HTR-8/SVneo (cell line): ENCODE data around the gene SVBP.
"Not testable (repeated sequence)": the region's sequence is repeated elsewhere in the genome, so short reads cannot be mapped to it uniquely, and the experiment has no call there.

Source experiments
- DNase-seq: peaks from one replicate; pipeline ENCODE4 v3.0.0; 2011; ENCODE audit warnings: low spot score, mixed read lengths; ENCODE audit not compliant: insufficient read length
- FAIRE-seq: peaks from 2 replicates; lab custom pipeline; 2011; peaks lifted over from hg19 to GRCh38; lab: Jason Lieb, UNC

The SVBP gene

DNA sequence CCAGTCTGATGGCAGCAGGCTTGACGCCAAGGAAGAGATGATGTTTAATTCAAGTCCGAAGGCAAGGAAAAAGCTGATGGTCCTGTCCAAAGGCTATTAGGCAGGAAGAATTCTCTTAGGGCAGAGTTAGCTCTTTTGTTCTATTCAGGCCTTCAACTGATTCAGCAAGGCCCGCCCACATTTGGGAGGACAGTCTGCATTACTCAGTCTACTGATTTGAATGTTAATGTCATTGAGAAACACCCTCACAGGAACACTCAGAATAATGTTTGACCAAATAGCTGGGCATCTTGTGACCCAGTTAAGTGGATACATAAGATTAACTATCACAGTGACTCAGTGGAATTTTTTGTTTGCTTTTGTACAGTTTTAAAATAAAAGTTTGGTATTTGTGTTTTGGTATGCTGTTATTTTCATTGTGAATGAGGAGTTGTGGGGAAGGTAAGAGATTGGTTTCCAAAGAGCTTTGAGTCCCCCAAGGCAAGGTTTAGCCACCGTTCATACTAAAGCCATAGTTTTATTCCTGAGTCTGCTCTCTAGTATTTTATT, 27.5 kb upstream of the SVBP start:
- DNase-seq (no peak), FAIRE-seq (no peak)

DNA sequence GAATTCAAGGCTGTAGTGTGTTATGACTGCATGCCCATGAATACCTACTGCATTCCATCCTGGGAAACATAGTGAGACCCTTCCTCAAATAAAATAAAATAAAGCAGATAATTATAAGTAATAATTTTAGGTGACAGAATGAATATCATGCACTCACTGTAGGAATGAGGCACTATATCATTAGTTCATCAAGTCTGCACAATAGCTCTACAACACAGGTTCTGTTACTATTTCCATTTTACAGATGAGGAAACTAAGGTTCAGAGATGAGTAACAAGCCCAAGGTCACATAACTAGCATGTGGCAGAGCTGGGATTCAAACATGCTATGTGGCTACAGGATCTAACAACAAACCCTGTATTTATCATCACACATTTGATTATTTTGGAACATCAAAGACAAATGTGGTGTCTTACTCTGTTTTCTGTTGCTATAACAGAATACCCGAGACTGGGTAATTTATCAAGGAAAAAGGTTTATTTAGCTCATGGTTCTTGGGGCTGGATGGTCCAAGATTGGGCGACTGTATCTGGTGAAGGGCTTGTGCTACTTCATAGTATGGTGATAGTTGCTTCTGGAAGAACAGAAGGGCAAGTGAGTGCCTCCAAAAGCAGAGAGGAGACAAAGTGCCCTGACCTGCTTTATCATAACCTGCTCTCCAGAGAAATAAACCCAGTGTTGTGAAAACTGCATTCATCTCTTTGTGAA, 24.4 kb upstream of the SVBP start:
- DNase-seq = no peak

DNA sequence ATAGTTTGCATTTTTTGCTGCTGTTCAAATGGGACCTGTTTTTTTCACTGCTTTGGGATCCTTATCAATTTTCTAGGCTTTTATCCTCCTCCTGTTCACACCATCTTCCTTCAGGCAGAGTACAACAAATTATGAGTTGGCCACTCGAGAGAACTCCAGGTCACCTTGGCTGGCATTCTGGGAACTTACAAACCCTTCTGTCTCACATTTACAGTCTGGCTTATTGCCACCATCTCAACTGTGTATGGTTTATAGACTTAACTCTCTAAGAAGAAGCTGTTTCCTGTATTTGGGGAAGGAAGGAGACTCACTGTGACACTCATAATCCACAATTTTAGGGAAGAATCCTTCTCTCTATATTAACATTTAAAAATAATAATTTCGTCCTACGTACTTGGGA, 23.8 kb upstream of the SVBP start:
- FAIRE-seq = no peak
- DNase-seq = no peak

More for the DNA sequence above, 24.4 kb upstream of the SVBP start:
- FAIRE-seq = no peak

DNA sequence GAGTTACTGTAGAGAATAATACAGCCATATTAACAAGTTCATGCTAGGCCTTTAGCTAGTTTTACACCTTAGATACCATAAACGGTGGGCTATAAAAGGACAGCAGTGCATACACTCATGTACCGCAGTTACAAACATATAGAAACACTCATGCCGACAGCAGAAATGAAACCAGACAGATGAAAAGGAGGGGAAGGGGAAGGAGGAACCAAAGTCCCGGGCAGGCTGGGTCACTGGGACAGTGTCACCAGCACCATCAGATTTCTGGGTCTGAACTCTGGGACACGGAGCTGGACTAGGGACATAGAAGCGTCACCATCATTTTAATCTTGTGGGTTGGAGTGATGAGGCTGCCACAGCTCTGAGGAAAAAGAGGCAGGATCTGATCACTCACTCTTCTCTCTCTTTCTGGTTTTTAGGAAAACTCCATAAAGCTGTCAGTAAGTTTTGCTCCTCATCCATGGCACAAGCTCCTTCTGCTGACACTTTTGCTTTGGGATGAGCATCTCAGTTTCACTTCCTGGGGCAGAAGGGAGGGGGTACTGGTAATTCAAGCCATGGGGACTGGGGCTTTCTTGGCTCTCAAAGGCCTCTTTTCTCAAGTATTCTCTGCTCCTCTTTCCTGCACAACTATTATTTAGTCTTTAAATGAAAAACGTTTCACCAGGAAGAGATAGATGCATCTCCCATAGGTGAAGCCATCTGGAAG, 21.4 kb upstream of the SVBP start:
- FAIRE-seq (no peak), DNase-seq (no peak)

DNA sequence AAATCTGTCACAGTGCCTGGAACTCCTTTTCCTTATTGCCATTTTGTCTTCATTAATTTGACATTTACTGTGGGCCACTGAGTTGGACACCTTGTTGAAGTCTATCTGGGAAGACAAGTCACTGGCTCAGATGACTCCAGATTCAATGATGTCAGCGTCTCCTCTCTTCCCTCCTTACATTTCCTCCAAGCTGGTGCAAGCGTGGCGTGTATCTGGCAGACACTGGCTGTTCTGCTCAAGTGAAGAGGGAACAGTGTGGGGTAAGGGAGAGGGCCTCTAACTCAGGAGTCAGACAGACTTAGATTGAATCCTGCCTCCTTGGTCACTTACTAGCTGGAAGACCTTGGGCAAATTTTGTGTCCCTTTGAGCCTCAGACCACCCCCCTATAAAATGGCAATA, 20.5 kb upstream of the SVBP start:
- FAIRE-seq (no peak), DNase-seq (no peak)

DNA sequence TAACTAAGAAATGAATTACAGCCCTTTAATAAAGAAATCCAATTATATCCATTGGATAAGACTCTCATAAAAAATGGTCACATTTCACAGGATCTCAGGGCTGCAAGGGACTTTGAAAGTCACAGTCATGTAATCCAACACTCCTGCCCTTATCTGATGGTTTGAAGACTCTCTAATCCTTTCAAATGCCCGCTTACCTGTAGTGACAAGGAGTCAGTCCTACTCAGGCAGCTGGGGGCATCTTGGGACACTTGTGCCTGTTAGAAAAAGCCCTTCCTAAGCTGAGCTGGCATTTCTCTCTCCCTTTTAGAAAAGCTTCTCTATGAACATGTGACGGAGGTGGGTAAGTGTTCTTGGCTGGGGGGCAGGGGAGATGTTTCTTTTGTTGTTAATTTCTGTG, 18.2 kb upstream of the SVBP start:
- DNase-seq (no peak), FAIRE-seq (no peak)

DNA sequence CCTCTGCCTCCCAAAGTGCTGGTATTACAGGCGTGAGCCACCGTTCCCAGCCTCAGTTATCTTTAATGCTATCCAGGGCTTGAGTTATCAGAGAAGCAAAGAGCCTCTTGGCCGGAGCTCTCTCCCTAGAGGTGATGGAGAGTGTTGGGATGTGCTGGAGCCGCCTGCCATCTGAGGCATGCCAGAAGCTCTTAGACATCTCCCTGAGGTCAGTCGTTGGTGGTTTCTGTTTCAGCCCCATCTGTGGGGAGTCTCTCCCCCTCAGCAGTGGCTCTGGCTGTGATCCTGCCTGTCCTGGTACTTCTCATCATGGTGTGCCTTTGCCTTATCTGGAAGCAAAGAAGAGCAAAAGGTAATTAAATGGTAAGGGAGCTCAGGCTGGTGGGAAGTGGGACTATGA, 17.6 kb upstream of the SVBP start:
- FAIRE-seq = no peak
- DNase-seq = no peak

DNA sequence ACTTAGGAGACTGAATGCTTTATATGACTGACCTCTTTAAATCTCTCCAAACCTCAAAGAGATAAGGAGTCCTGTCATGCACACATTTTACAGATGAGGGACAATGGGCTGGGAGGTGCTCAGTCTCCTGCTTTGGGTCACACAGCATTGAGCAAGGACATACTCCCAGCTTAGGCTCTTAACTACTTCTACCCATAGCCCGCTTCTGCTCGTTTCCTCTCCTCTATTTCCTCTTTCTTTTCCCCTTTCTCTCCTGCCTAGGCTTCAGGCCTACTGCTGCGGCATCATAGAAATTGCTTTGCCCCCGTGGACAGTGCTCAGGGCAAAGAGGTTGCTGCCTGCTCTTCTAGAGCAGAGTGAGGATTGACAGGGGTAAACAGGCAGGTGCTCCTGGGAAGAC, 16.8 kb upstream of the SVBP start:
- FAIRE-seq (no peak), DNase-seq (no peak)

DNA sequence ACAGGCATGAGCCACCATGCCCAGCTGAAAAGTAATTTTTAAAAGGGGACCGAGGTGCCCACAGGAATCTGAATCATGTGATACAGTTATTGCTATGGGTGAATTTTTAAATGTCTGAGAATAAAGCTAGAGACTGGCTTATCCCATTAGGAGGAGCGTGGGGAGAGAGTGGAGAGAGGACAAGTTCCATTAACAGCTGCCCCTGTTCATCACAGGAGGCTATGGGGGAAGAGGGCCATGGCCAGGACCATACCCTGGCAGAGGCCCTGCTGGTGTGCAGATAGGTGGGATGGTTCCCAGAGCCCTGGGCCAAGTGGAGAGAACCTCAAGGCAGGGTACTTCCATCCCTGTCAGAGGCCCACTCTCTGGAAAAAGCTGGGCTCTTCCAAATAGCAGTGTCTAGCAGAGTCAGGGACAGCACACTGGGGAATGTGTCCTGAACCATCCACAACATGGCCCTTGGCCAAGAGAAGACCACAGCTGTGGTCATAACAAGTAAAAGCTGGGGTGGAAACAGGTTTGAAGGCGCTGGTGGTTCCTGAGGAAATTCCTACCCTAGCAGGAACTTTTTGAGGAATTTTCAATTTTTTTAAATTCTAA, 15.5 kb upstream of the SVBP start:
- DNase-seq = no peak
- no peak for FAIRE-seq

DNA sequence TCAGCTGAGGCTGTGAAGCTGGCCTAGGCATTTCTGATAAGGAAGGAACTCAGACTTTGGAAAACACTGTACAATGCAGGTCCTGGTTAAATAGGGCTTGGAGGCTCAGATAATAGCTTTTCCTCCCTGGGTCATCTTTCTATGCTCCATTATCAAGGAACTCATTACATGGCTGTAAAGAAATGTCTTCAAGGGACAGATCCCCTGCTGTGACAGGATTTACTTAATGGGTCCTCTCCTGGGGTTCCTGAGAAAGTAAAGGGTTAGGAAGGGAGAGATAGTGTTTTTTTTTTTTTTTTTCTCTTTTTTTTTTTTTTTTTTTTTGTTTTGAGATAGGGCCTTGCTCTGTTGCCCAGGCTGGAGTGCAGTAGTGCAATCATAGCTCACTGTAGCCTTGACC, 14.1 kb upstream of the SVBP start:
- FAIRE-seq (no peak), DNase-seq (no peak)

DNA sequence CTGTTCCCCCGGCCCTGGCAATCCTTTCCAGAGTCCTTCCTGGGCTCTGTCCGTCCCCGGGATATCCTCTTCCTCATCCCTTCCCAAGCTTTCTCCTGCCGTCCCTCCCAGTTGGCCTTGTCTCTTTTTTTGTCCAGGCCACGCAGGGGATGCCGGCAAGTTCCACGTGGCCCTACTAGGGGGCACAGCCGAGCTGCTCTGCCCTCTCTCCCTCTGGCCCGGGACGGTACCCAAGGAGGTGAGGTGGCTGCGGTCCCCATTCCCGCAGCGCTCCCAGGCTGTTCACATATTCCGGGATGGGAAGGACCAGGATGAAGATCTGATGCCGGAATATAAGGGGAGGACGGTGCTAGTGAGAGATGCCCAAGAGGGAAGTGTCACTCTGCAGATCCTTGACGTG, 13.4 kb upstream of the SVBP start:
- DNase-seq (no peak), FAIRE-seq (no peak)

DNA sequence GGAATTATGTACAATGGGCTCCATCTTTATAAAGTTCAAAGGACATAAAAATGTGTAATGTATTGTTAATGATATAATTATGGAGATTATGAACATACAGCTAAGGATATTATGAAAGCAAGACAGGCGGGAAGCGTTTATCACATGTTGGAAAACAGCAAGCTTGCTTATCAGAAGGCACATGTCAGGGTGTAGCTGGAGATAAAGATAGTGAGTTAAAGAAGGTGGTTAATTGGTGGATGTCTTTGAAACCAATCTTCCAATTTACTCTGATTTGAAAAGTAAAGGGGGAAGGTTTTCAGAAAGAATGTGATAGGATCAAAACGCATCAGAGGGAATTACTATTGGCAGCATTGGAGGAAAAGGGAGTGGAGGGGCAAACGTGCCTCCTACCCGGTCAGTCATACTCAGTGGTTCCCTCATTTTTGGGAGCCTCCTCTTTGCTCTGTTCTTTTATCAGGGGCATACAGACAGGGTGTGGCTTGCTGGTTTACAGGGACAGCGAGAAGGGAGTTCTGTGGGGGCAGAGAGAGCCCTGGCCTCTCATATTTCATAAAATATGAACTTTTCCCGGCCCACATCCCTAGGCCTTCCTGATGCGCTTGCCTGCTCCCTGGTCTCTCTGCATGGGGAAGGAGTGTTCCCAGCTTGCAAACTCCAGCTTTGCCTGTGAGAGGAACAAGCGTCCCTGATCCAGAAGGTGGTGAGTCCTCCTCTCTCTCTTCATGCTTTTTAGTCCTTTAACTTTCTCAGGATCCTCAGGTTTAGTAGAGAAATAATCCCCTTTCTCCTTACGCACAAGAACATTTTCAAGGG, 8.0 kb upstream of the SVBP start:
- no peak for FAIRE-seq

DNA sequence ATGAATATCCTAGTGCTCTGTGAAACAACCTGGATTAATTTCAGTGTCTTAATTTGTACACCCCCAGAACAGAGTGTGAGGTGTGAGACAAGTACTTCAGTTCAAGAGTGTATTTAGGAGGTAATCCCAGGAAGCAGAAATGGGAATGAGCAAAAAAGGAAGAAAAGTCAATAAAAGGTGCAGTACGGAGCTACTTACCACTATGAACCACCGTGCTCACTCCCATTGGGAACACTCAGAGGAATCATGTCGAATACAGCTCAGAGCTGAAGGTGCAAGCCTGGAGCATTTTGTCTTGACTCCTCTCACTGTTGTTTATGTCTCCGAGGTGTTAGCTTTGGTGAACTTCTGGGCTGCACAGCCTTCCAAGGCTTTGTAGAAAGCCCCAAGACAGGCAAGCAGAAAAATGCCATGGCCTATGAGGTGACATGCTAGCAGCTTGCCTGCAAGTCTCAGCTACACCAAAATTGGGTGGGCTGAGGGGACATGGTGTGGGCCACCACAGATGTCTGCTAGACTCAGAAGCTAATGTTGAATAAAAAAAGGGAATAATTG, 7.4 kb upstream of the SVBP start:
- DNase-seq (no peak), FAIRE-seq (no peak)

More for the DNA sequence above, 8.0 kb upstream of the SVBP start:
- DNase-seq = no peak

DNA sequence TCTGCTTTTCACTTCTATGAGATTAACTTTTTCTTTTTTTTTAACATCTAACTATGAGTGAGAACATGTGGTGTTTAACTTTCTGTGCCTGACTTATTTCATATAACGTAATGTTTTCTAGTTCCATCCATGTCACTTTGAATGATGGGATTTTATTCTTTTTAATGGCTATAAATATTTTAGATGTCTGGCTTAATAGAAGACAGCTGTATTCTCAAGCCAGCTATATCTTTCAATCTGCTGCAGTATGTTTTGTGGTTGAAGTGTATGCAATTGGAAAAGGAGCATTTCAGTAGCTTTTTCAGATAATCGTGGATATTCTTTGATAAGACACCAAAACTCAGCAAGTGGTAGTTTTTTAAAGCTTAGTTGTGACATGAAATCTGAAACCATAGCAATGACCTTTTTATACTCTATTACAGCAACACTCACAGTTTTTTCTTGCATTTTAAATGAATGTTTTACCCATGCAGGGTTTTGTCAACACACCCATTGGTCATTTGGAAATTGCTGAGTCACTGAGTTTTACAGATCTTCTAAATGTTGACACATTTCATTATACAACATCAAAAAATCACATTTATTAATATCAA, 5.7 kb upstream of the SVBP start:
- DNase-seq (no peak), FAIRE-seq (no peak)

DNA sequence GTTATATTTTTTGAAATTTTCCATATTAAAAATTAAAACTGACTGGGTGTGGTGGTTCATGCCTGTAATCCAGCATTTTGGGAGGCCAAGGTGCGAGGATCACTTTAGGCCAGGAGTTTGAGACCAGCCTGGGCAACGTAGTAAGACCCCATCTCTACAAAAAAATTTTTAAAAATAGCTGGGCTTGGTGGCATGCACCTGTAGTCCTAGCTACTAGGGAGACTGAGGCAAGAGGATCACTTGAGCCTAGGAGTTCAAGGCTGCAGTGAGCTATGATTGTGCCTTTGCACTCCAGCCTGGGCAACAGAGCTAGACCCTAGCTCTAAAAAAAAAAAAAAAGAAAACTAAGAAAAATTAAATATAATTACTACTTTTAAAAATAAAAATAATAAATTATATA, 4.5 kb upstream of the SVBP start:
- no peak for FAIRE-seq
- no peak for DNase-seq

DNA sequence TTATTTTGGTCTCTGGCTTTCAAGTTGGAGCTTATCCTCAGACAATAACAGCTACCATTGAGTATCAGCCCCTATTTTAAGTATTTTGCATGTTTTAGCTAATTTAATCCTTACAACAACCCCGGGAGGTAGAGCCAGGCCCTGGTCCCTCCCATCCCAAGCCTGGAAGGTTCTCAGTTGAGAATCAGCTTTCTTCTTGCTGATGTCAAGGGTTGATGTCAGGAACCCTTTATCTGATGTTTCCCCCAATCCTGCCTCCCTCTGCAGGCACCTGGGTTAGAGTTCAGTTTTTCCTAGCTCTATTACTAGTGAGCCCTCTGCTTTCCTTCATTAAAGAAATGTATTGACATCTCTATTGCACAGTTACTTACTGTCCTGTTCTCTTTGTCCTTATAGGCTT, 3.6 kb upstream of the SVBP start:
- DNase-seq (no peak), FAIRE-seq (no peak)

DNA sequence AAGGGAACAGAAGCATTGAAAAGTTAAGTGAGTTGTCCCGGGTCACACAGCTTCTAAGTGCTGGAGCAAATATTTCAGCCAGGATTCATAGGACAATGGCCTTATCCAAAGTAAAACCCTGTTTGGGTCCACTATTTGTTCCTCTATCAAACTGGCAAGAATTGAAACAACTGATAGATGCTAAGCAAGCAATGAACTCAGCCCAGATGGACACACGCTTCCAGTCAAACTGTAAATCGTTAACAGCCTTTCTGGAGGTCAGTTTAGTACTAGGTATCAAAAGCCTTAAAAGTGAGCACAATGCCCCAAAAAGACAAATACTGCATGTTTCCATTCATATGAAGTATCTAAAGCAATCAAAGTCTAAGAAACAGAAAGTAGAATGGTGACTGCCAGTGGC, 779 bp upstream of the SVBP start:
- no peak for DNase-seq
- FAIRE-seq = no peak

DNA sequence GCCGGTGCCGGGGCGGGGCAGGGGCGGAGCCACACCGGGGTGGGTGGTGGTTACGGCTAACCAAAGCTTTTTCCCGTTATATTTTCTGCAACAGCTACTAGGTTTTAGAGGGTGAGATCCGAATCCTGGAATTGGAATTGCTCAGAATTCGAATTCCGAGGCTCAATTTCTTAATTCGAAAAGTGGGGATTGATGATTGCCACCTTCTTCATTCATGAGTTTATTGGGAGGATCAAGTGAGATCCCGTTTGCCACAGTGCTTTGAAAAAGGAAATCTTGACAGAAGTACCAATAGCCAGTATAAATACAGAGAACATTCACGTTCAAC, 207 bp upstream of the SVBP start:
- no peak for FAIRE-seq
- no peak for DNase-seq

DNA sequence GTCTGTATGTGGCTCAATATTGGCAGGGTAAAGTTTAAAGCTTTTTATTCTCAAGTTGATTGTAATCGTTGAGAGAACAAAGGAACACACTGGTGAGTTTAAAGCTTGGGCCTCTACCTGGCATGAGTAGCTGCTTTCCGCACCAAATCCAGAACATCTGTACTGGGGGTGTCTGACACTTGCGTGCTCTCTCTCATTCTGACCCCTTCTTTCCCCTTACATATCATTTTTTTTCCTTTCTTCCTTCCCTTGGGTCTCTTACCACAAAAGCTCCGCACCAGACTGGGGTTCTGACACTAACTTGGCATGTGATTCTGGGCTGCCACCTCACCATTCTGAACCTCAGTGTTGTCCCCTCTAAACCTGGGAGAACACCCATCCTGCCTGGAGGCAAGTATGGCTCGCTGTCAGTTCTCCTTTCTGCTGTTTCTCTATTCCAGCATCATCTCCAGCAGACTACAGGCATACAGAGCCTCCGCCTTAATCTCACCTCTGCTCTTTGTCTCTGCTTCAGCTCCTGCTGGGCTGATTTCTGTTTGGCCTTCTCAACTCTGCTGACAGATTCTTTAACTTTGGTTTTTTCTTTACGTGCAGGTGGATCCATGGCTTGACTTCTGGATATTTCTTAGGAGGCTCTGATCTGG, 1.1 kb downstream of the SVBP start:
- FAIRE-seq = no peak
- DNase-seq = no peak

DNA sequence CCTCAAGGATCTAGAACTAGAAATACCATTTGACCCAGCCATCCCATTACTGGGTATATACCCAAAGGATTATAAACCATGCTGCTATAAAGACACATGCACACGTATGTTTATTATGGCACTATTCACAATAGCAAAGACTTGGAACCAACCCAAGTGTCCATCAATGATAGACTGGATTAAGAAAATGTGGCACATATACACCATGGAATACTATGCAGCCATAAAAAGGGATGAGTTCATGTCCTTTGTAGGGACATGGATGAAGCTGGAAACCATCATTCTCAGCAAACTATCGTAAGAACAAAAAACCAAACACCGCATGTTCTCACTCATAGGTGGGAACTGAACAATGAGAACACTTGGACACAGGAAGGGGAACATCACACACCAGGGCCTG, 2.4 kb downstream of the SVBP start:
- not testable (repeated sequence) for DNase-seq, FAIRE-seq
